Skin of body (tissue), 2 donors: Measurements from ENCODE around the gene CLEC3B. TPM values are rescaled to one million over a fixed set of nuclear protein-coding genes. Genes with fewer than 3 reads are reported as not detected.
"Not testable (repeated sequence)": the region's sequence is repeated elsewhere in the genome, so short reads cannot be mapped to it uniquely, and the experiment has no call there.

ENCODE experiments used
- DNase-seq: peaks from one replicate; lab custom pipeline; 2025; lab: John Stamatoyannopoulos, UW
- total RNA-seq: library from RNA; depleted of rRNA; stranded (reverse); fragments of >200 nt; gene quantifications from one replicate; pipeline ENCODE4 v1.2.3, GENCODE V29; 2014

Gene CLEC3B
- total RNA-seq, result 54.6 TPM

- DNase-seq, result peak; percentile 80
Observed at GRCh38 chr3:45026038-45026437, at the start of gene CLEC3B. Gene CLEC3B (plus strand): TSS chr3:45026303. CDS start chr3:45026363, 60 bp downstream.

DNA sequence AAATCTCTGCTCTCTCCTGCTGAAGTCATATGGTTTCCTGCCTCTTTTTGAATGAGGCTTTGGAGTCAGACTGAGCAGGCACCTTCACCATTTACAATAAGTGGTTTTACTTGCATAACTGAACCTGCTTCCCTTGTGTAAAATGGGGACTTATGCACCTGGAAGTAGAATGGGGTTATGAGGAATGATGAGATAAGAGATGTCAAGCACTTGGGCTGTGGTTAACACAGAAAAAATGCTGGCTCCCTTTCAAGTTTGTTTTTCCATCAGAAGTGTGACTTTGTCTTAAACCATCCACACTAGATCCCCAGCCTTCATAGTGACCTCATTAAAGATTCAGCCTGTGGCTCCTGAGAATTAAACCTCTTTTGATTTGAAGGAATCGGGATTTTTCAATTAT is 44.9 kb upstream of the CLEC3B start:
- DNase-seq, result no peak

GRCh38 chr3:44981751-44982150 is 44.4 kb upstream of the CLEC3B start:
- DNase-seq, result no peak

- DNase-seq, result no peak
Observed at GRCh38 chr3:44982817-44983216, 43.3 kb upstream of the CLEC3B start.

DNA sequence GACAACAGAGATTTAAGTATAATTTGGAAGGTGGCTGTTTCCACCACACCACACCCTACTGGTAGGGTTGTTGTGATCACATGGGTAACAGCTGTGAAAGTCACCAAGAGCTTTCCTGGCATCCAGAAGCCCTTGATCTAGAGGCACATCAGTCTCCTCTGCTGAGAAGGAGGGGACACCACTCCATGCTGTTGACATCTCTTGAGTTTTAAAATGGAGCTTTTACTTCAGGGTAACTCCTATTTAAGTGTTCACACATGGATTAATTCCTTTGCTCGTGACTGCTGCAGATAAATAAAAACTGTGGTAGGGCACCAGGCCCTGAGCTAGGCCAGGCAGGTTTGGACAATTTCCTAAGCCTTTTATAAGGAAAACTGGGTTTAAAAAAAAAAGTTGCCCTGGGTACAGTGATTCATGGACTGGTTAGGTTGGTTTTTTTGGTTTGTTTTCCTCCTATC is 42.6 kb upstream of the CLEC3B start:
- DNase-seq, result peak; percentile 51

DNA sequence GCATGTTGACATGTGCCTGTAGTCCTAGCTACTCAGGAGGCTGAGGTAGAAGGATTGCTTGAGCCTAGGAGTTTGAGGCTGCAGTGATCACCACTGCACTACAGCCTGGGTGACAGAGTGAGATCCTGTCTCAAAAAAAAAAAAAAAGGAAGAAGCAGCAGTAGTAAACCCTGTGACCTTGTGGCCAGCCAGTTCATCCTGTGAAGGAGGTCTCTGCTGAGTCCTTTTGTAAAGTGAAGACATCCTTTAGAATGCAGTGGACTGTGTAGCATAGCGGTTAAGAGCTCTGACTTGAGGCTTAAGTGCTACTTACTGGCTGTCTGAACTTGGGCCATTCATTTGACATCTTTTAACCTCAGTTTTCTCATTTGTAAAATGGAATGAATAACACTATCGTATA is 41.8 kb upstream of the CLEC3B start:
- no peak for DNase-seq

- not testable (repeated sequence) for DNase-seq
Observed at GRCh38 chr3:44986330-44986729, 39.8 kb upstream of the CLEC3B start.

DNA sequence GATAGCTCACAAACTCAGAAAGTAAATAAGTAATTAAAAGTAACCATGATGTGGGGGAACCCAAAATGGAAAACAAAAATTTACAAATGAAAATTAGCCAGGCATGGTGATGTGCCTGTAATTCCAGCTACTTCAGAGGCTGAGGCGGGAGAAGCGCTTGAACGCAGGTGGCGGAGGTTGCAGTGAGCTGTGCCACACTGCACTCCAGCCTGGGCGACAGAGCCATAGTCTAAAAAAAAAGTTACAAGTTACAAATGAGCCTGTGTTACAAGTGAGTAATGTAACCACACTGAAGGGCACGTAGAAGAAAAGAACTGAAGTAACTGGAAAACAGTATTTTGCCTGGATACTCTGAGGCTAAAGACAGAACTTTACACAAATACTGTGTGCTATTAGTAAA is 38.8 kb upstream of the CLEC3B start:
- no peak for DNase-seq

DNA sequence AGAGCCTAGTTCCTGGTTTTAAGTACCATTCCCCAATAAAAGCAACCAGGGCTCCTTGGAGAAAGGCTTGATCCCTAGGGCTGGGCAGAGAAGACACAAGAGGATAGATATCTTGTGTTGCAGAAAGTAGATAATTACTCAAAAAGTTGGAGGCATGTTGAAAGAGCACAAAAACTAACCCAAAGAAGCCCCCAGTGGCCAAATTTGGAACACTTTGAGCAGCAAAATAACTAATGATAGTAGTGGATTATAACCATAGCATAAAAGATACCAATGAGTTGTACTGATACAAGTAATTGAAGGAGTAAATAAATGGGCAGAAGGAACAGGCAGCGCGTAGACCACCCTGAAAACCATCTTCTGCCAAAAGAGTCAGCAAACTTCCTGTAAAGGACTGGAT is 38.0 kb upstream of the CLEC3B start:
- DNase-seq, result no peak

DNA sequence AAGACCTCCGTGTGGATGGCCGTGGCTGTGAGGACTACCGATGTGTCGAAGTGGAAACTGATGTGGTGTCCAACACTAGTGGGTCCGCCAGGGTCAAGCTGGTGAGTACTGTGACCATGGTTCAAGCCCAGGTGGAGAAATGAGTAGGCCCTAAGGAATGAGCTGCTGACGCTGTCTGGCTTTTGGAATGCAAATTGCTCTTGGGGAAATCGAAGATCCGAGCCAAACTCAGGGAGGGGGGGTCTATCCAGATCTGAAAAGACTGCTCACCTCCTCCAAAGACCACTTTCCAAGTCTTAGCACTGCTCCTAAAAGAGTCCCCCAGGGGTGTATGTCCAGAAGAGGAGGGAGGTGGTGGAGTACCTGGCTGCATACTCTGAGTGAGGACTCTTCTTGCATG is 37.0 kb upstream of the CLEC3B start:
- no peak for DNase-seq

DNA sequence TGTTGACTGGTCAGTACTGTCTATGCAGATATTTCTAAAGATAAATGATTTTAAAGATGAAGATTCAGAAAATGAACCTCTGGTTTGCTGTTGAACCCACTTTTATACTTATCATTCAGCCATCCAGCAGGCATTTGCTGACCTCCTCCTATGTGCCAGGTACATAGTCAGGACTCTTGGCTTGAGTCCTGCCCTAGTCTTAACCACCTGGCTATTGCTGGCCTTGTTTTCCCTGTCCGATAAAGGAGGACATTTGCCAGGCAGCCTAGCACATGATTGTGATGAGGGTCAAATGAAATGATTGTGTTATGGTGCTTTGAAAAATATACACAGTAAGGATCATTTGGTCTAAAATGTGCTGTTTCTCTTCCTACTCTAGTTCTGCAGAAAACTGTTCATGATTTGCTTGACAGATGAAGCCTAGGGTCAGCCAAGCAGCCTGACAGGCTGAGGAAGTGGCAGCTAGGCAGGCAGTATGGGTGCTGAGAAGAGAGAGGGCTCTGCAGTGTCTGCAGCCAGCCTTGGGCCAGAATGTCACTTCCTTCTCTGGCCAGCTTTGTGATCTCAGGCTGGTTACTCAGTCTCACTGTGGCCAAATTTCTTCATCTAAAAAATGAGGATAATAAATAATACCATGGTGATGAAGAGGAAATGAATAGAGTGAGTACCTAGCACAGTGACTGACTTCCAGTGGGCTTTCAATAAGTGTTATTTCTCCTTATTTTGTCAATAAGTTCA is 36.3 kb upstream of the CLEC3B start:
- DNase-seq, result no peak

DNA sequence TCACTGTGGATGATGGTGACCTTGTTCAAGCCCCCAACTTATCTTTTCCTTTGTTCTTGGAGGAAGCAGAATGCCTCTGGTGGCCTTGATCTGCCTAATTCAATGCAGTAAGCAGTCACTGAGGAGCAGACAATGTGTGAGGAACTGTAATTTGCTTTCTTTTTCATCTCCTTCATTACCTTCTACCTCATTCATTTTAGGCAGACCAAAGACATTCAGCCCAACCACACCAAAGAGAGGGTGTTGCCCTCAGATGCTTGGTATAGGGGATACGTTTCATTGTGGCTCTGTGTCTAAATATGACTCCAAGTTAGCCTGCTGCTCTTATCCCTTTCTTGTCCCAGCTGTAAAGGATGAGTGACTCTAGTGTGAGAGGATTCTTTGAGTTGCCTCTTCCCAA is 34.8 kb upstream of the CLEC3B start:
- DNase-seq, result no peak

DNA sequence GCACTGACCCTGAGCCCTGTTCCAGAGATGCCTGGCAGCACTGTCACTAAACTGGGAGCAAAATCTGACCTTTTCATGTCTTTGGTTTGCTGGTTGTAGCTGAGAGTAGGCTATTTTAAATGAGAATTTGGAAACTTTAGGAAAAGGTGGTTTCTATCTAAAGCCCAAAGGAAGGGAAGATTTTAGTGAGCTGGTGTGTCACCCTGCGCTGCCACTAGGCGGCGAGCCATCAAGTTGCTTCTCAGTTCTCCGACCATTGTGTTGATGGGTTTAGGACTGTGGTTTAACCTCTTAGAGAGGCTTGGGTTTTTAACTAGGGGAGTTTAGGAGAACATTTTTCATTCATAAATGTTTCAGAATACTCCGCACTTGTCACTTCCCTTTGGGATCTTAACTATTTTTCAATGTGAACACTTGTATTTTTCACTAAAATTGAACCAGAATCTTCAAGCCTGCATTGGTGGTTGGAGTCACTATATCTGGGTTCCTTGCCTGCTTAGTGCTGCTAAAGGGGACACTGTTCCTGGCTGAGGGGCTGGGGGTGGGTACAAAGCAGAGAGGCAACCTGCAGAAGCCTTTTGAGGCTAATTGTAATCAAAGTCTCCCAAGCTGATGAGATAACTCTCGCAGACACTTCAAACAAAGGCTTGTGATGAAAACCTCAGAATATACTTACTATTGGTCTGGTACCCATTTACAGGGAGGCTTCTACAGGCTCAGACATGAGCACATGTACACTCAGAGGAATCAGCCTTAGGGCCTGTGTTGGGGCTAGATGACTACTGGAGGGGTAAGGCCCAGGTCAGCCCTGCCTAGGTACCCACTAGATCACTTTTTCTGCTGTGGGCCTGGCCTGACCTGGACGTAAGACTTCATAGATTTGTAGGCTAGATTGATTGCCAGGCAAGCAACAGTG is 33.3 kb upstream of the CLEC3B start:
- no peak for DNase-seq

- no peak for DNase-seq
Observed at GRCh38 chr3:44993471-44994205, 32.5 kb upstream of the CLEC3B start.

DNA sequence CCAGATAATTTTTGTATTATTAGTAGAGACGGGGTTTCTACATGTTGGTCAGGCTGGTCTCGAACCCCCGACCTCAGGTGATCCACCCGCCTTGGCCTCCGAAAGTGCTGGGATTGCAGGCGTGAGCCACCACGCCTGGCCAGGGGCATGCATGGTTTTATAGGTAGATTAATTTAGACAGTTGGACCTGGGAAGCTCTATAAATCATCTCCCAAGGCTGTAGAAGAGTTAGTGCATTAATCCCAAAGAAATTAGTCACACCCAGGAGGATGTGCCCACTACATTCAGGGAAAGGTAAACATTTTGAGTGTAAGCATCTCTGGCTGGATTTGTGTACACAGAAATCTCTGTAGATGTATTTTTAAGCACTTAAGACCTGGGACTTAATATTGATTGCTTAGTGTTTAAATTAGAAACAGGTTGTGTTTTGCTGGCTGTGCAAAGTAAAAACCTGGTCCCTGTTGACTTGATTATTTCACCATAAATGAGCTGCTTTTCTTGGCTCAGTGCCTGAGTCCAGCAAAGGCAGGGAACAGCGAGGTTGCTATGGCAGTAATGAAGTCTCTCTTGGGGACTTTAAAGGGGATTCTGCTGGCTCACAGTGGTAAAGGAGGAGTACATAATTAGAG is 30.8 kb upstream of the CLEC3B start:
- DNase-seq, result peak; percentile 52

GRCh38 chr3:44996556-44996969 is 29.5 kb upstream of the CLEC3B start:
- no peak for DNase-seq

GRCh38 chr3:44999782-45000181 is 26.3 kb upstream of the CLEC3B start:
- no peak for DNase-seq

DNA sequence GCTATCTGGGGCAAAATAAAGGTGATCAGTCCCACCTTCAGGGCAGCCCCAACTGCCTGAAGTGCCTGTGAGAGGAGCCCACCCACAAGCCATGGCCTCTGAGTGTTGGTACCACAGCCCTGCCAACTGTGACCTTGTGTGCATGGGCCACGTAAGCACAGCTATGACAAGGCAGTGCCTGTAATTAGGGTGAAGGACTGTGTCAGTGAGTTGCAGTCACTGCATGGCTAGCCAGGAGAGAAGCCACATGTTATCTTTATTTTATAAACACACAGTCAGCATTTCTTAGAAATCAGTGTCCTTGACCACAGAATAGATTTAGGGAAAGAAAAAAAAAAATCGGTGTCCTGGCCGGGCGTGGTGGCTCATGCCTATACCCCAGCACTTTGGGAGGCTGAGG is 25.3 kb upstream of the CLEC3B start:
- DNase-seq, result no peak

DNA sequence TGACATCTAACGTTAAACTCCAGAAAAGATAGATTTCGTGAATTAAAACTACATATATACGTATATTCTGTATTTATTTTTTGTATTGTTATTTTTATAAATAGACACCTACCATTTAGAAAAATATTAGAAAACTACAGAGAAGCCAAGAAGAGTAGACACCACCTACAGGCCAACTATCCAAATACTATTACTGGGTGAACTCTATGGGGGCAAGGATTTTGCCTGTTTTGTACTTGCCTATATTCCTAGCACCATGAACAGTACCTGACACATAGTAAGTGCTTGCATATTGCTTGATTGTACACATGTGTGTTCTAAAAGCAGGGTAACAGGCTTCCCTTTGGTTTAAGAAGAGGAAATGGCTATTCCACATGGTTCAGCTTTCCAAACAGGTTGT is 24.4 kb upstream of the CLEC3B start:
- DNase-seq, result no peak

GRCh38 chr3:45002139-45002660 is 23.9 kb upstream of the CLEC3B start:
- no peak for DNase-seq

DNA sequence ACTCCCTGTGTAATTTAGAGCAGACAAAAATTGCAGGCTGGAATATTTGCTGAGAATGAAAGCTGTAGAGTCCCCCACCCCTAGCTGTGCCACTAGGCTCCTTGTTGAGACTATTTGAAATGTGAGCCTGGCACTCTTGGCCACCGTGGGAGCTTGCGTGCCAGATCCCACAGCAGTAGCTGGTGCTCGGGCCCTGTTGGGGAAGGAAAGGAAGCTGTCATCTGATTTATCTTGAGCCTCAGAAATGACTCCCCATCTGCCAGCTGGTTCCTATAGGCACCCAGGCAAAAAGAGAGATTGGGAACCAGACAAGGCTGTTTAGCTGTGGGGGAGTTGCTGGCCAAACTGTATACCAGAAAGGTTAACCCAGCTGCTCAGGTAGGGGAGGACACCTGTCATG is 23.4 kb upstream of the CLEC3B start:
- no peak for DNase-seq
